PFSK-1 (cell line): ENCODE measurements around the gene MAPK7.

Source experiments
- POLR2AphosphoS5 ChIP-seq: IDR thresholded peaks from 2 replicates; pipeline ENCODE4 v1.6.1; 2012; ENCODE audit warnings: low read depth, mild to moderate bottlenecking, control low read depth, low read length, moderate library complexity
- SIN3A ChIP-seq: IDR thresholded peaks from 2 replicates; pipeline ENCODE4 v1.6.1; 2012; ENCODE audit warnings: mild to moderate bottlenecking, low read length, moderate library complexity, borderline replicate concordance; ENCODE audit not compliant: insufficient read depth
- TF ChIP-seq, protein P1 (sequence below), 2 experiments: IDR thresholded peaks; 2 replicates each; pipeline versions ENCODE4 v1.6.1 to v1.8.0; 2011 to 2012; ENCODE audit warnings: low read depth in 2 of 2, low read length in 2 of 2, control low read depth in 1 of 2, inconsistent platforms in 1 of 2, mild to moderate bottlenecking in 1 of 2, moderate library complexity in 1 of 2; ENCODE audit not compliant: insufficient read depth in 1 of 2

DNA sequence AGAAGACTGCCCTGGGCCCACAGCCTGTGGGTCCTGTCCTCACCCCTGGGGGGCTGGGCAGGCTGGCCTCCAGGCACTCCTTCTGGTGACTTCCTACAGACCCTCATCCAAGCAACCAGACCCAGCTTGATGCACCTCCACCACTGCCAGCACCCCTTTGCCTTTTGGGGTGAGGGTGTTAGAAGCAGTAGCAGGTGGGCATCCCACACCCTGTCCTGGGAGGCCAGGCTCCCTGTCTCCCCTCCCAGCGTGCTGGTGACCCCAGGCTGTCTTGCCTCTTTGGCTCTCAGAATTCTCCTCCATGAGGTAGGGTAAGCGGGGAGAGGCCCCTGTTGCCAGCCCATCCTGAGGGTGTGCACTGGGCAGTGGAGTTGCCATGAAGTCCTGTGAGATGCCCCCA, 49.2 kb upstream of the MAPK7 start:
- TF ChIP-seq, protein P1, sequence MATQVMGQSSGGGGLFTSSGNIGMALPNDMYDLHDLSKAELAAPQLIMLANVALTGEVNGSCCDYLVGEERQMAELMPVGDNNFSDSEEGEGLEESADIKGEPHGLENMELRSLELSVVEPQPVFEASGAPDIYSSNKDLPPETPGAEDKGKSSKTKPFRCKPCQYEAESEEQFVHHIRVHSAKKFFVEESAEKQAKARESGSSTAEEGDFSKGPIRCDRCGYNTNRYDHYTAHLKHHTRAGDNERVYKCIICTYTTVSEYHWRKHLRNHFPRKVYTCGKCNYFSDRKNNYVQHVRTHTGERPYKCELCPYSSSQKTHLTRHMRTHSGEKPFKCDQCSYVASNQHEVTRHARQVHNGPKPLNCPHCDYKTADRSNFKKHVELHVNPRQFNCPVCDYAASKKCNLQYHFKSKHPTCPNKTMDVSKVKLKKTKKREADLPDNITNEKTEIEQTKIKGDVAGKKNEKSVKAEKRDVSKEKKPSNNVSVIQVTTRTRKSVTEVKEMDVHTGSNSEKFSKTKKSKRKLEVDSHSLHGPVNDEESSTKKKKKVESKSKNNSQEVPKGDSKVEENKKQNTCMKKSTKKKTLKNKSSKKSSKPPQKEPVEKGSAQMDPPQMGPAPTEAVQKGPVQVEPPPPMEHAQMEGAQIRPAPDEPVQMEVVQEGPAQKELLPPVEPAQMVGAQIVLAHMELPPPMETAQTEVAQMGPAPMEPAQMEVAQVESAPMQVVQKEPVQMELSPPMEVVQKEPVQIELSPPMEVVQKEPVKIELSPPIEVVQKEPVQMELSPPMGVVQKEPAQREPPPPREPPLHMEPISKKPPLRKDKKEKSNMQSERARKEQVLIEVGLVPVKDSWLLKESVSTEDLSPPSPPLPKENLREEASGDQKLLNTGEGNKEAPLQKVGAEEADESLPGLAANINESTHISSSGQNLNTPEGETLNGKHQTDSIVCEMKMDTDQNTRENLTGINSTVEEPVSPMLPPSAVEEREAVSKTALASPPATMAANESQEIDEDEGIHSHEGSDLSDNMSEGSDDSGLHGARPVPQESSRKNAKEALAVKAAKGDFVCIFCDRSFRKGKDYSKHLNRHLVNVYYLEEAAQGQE (IDR thresholded peaks at IDR 0.05; ENCODE audit: insufficient read depth in 1 of 2, low read depth in 2 of 2, low read length in 2 of 2): no peak
- TF ChIP-seq SIN3A (no peak), POLR2AphosphoS5 (no peak)
